DMS79 treated with DMSO at 0.1 percent for 48 hours (cell line): ENCODE data around the gene CEACAM16.

Experiments used
- DNase-seq: peaks from one replicate; lab custom pipeline; 2025; lab: John Stamatoyannopoulos, UW

The CEACAM16 gene

DNA sequence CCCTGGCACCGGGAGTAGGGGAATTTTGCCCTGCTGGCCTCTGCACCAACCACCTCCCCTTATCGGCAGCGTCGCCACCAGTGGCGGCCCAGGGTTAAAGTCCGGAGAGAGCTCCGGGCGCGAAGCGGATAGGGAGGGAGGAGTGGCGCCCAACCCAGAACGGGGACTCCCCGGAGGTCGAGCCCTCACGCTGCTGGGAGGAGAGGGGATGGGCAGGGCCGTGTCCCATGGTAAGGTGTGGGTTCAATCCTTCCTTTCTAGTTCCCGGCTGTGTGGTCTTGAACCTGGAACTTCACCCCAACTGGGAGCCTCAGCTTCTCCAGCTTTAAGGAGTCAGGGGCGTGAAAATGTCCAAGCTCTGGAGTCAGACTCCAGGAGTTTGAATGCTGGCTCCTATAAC, 26.3 kb downstream of the CEACAM16 start:
- DNase-seq: no peak

DNA sequence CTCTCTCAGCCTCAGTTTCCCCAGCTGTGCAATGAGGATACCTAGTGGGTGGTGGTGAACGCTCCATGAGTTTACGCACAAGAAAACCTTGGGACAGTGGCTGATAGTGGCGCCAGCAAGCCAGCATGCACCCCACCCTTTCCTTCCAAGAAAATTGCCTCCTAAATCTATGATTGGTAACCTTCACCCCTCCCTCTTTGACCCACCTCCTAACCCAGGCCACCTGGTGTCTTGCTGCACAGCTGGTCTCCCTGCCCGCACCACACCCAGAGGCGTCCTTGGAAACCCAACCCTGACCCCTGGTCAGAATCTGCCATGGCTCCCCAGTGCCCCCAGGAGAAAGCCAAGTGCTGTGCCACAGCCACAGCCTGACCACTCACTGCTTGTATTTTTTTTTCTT, 26.7 kb downstream of the CEACAM16 start:
- no peak for DNase-seq

DNA sequence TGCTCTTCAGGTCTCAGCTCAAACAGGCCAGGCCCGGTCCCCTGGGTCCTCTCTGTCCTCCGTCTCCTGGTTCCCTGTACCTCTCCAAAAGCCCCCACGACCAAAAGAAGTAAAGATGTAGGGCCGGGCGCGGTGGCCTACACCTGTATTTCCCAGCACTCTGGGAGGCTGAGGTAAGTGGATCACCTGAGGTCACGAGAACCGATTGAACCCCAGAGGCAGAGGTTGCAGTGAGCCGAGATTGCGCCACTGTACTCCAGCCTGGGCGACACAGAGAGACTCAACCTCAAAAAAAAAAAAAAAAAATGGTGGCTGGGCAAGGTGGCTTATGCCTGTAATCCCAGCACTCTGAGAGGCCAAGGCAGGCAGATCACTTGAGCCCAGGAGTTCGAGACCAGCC, 27.5 kb downstream of the CEACAM16 start:
- DNase-seq: no peak

DNA sequence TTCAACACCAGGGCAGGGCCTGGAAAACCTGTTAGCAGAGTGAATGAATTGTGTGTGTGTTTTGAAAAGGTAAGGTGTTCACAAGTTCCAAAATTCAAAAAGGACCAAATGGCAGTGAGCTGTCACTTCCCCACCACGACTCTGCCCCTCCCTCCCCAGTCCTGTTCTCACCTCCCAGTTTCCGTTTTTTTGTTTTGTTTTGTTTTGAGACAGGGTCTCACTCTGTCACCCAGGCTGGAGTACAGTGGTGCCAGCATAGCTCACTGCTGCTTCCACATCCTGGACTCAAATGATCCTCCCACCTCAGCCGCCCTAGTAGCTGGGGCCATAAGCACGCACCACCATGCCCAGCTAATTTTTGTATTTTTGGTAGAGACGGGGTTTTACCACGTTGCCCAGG, 29.2 kb downstream of the CEACAM16 start:
- no peak for DNase-seq

DNA sequence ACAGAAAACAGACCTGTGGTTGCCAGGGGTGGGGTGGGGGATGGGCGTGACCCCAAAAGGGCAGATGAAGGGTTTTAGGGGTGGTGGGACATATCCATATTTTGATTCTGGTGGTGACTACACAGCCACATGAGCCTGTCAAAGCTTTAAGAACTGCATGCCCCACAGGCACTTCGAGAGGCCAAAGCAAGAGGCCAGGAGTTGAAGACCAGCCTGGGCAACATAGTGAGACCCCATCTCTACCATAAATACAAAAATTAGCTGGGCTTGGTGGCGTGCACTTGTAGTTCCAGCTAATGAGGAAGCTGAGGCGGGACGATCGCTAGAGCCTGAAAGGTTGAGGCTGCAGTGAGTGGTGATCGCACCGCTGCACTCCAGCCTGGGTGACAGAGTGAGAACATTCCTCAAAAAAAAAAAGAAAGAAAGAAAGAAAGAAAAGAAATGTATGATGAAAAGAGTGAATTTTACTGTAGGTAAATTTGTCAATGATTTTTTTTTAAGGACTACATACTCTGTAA, 30.6 kb downstream of the CEACAM16 start:
- DNase-seq: no peak

DNA sequence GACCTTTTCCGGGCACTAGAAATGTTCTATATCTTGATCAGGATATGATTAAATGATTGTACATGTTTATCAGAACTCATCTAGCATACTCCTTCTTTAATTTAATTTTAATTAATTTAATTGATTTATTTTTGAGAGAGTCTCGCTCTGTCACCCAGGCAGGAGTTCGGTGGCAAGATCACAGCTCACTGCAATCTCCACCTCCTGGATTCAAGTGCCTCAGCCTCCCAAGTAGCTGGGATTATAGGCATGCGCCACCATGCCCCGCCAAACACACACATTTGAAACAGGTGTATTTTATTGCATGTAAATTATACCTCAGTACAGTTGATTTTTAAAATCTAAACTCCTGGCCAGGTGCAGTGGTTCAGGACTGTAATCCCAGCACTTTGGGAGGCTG, 32.1 kb downstream of the CEACAM16 start:
- DNase-seq: no peak

DNA sequence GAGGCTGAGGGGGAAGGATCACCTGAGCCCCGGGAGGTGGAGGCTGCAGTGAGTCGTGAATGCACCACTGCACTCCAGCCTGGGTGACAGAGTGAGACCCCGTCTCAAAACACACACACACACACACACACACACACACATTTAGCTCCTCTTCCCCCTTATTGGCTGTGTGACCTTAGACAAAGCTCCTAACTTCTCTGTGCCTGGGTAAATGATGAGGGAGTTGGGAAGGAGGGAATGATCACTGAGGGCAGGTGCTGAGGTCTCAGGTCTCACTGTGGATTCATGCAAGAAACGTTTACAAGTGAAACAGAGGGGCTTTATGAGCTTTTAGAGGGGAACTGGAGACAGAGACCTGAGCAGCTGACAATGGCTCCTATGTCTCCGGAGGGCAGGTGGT, 32.7 kb downstream of the CEACAM16 start:
- no peak for DNase-seq

DNA sequence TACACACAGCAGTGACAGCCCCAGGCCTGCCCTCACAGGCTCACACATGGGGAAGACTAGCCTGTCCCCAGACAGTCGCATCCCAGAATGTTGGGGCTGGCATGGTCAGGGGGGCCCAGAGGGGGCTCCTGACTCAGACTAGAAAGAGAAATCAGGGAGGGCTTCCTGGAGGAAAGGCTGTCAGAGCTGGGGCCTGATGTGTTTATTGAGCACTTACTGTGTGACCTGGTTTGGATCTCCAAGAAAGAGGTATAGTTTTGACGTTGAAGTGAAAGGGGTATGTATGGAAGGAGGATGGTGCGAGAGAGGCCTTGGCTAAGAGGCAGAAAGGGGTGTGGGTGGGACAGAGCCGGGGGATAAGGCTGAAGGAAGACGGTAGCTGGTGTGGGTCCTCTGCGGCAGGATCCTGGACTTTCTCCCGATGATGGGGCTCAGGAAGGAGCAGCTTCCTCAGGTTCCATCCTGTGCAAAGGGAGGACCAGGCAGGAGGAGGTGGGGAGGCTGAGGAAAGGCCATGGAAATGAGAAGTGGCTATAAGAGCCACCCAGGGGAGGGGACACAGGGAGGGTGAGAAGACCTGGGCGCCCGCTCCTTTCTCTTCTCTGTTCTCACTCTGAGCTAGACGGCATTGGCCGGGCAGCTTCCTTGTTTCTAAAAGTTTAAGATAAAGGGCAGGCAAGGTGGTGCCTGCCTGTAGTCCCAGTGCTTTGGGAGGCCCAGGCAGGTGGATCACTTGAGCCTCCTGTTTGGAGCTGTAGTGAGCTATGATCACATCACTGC, 33.5 kb downstream of the CEACAM16 start:
- no peak for DNase-seq

DNA sequence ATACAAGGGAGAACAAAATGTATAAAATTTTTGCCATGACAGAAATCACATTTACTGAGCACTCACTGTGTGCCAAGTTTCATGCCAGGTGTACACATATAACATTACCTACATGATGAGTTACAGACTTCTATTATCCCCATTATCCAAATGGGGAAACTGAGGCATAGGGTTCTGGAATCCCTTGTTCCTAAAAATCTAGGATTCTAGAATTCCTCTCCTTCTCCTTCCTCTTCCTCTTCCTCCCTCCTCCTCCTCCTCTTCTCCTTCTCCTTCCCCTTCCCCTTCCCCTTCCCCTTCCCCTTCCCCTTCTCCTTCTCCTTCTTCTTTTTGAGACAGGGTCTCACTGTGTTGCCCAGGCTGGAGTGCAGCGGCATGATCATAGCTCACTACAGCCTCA, 35.4 kb downstream of the CEACAM16 start:
- DNase-seq: no peak

DNA sequence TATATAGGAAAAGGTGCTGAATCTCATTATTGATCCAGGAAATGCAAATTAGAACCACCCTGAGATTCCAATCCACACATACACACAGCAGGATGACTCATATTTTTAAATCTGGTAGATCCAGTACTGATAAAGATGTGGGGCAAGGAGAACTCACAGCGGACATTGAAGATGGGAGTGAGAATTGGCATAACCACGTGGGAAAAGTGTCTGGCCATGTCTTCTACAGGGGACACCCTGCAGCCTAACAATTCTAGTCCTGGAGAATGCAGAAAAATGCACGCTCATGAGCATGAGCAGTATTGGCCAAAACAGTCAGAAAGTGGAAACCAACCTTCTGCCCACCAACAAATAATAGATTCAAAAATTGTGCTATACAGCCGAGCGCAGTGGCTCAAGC, 36.1 kb downstream of the CEACAM16 start:
- DNase-seq: no peak

DNA sequence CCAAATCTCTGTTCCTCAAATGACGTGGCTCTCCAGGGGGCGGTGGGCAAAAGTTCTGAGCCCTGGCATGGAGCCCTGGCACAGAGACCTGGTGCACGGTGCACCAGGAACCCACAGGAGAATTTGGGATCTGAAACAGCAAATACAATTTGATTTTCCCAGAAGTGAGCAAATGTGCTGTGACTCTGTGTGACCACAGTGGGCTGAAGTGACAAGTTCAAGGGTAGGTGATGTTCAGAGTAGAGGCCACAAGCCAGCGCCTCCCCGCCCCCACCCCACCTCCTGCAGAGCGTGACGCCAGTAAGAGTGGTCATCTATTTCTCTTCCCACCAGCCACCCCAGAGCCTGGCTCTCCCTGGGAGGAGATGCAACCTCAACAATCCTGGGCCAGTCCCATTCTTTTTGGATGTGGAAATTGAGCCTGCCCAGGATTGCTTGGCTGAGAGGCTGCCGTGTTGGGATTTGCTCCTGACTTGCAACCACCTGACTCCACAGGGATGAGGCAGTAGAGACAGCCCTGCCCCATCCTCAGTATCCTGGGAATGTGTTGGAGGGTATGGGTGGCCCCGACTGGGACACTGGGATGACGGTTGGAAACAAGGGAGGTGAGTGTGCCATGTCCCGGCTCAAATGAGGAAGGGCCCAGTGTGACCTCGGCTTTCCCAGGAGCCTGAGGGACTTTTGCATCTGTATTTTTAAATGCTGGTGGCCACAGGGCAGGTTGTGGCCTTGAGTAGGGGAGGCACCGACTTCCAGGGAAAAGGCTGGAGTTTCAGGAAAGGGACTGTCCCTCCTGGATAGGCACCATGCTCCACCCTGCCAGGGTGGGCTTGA, 38.5 kb downstream of the CEACAM16 start:
- DNase-seq: no peak

DNA sequence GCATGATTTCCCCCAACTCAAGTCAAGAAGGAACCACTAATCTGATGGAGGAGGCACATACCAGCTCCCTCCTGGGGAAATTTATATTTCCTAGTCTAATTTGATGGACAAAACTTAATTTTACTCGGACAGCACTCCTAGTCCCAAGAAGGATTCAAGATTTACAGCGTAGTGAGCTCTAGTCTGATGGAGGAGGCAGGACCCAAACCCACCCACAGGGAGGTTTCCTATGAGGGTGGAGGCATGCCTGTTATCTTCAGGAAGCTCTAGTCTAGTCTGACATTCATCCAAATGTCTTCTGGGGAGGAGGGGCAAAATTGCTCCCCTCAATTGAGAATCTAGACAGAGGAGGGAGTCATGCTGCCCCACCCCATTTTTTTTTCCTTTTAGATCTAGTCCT, 39.2 kb downstream of the CEACAM16 start:
- DNase-seq: no peak

DNA sequence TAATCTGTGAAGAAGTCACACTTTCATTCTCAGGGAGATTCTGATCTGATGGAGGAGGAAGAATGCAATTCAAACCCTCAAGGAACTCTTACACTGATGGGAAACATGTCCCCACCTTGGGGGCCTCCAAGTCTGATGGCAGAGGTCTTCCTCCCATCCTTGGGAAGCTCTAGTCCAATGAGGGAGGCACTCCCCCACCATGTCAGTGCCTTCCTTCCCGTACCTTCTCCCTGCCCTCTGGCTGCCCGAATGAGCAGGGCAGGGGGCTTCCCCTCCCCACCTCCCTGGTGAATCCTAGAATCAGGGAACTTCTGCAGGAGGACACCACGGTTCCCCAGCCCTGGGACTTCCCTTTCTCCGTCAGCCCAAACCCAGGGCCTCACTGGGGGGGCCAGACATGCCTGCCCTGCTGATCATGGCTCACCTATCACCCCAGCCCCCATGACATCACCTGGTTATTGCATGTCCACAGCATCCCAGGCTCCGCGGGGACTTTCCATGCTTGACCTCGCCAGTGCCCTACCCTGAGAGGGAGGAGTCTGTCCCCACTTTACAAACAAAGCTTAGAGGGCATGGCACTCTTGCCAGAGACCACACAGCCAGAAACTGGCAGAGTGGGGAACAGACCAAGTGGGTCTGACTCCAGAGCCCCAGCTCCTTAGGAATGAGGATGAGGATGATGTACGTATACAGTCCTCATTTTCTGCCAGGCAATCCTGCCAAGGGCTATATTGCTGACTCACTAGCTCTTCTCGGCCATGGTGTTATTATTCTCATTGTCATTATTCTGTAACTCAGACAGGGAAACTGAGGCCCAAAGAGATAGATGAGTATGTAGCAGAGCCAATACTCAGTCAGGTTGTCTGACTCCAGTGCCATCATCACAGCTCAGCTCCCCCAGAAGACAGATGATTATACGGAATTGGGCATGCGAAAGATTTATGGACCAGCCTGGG, 39.9 kb downstream of the CEACAM16 start:
- DNase-seq: no peak

DNA sequence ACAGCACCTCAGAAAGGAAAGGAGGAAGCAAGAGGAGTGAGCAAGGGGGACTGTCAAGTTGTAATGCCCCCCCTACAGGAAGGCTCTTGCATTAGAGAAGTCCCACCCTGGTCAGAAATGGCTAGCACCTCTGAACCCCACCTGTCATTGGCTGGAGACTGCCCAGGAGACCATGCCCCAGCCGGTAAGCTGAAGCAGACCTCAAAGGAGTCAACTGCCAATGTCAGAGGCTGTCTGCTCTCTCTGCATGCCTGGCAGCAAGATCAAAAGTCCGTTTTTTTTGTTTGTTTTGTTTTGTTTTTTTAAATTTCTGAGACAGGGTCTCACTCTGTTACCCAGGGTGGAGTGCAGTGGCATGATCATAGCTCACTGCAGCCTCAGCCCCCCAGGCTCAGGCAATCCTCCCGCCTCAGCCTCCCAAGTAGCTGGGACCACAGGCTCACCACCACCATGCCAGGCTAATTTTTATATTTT, 41.4 kb downstream of the CEACAM16 start:
- DNase-seq: no peak

DNA sequence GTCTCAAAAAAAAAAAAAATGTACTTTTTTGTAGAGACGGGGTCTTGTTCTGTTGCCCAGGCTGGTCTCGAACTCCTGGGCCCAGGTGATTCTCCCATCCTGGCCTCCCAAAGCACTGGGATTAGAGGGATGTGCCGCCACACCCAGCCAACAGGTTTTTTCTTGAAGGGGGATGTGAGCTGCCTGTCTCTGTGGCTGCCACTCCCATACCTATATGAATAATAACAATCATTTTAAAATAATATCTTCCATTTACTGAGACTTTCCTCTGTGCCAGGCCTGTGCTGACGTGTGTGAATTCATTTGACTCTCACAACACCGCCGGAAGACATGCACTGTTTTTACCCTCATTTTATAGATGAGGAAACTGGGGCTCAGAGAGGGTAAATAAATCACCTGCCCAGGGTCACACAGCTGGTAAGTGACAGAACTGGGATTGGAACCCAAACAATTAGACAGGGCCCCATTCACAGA, 42.3 kb downstream of the CEACAM16 start:
- DNase-seq: no peak

DNA sequence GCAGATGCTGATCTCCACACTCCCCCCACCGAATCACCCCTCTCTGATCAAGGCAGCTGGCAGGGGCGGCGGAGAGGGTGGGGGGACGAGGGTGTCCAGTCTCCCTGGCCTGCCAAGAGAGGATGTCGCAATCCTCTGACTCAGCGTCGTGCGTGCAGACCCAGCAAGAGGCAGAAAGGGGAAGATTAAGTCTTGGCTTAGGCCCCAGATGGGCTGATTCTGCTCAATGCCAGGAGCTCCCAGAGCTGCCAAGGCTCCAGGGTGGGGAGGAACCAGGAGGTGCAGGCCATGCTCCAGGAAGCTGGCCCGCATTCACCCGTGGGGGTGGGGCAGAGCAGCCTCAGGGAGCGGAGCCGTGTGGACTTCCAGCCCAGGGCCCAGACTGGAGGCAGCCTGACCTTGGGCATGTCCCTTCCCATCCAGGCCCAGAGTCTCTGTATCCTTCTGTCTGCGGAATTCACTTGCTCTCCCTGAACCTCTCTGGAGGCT, 42.9 kb downstream of the CEACAM16 start:
- peak; percentile 72 for DNase-seq

DNA sequence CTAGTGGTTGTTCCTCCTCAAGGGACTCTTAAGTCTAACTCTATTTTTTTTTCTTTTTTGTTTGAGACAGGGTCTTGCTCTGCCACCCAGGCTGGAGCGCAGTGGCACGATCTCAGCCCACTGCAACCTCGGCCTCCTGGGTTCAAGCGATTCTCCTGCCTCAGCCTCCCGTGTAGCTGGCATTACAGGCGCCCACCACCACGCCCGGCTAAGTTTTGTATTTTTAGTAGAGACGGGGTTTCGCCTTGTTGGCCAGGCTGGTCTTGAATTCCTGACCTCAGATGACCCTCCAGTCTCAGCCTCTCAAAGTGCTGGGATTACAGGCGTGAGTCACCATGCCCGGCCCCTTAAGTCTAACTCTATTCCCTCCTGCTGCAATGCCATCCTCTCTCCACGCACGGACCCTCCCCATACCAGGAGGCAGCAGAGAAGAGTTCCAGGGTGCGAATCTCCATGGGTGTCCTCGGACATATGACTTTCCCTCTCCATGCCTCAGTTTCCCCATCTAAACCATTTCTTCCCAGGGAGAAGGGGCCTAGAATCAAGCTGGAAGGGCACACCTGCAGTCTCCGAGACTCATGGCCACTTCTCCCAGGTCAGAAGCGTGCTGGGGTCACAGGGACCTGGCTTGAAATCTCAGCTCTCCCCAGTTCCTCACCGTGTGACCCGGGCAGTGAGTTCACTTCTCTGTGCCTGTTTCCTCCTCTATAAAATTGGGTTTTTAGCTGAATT, 43.5 kb downstream of the CEACAM16 start:
- no peak for DNase-seq

DNA sequence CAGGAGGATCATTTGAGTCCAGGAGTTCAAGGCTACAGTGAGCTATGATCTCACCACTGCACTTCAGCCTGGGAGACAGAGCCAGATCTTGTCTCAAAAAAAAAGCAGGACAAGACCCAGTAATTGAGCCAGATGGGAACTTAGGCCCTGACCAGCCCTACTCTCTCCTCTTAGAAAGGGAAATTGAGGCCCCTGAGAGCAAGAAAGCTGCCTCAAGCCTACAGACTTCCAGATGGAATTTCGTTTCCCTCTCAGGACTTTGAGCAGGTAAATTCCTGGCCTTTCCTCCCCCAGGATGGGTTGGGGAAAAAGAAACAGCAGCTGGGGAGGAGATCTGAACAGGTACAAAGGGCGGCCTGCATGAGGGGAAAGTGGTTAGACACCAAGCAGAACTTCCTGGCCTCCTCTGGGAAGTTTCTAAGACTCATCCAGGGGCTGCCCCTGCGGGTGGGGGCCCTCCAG, 46.0 kb downstream of the CEACAM16 start:
- DNase-seq: no peak

DNA sequence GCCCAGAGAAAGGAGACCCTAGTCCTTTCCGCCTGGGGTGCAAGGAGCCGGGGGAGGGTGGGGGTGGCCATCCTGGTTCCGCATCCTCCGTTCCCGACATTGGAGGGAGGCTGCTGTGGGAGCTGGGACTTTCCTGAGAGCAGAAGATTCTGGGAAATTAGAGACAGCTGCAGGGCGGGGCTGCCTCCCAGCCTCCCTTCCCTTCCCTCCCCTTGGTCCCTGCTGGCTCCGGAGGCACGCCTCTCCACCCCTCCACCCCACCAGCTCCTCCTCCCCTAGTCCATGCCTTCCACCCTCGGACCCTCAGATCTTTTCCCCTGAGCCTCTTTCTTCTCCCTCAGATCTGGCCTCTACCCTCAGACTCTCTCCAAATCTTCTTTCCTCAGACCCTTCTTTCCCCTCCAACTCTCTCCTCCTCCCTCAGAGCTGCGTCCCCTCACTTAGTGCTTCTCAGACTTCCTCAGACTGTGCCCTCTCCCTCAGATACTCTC, 46.4 kb downstream of the CEACAM16 start:
- no peak for DNase-seq

DNA sequence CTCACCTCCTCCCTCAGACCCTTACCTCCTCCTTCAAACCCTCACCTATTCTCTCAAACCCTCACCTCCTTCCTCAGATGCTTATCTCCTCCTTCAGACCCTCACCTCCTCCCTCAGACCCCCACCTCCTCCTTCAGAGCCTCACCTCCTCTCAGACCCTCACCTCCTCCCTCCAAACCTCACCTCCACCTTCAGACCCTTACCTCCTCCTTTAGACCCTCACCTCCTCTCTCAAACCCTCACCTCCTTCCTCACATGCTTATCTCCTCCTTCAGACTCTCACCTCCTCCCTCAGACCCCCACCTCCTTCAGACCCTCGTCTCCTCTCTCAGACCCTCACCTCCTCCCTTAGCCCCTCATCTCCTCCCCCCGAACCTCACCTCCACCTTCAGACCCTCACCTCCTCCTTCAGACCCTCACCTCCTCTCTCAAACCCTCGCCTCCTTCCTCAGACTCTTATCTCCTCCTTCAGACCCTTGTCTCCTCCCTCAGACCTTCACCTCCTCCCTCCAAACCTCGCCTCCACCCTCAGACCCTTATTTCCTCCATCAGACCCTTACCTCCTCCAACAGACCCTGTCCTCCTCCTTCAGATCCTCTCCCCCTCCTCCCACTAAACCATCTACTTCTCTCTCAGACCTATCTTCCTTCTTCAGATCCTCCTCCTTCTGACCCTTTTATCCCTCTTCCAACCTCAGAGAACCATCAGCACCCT, 47.1 kb downstream of the CEACAM16 start:
- DNase-seq: no peak
